Body of pancreas (tissue), 4 donors: ENCODE measurements around the gene CDC45. TPM values are rescaled to one million over a fixed set of nuclear protein-coding genes. Genes with fewer than 3 reads are reported as not detected.

ENCODE experiments used
- ATAC-seq: fragments of 150-250 bp; one replicate; pipeline ENCODE4 v1.9.1; 2016
- DNase-seq, 4 donors: peaks; one replicate each; pipeline ENCODE4 v3.0.0-alpha.2; 2019
- H3K27ac ChIP-seq, 4 donors: fragments of 200-600 bp; sonication (generic); 1 replicate in 3 of 4; 2 replicates in 1 of 4; pipeline versions ENCODE4 v1.5.1 to v1.6.1; 2016 to 2019; ENCODE audit warnings: mild to moderate bottlenecking in 1 of 4, mixed read lengths in 1 of 4, moderate library complexity in 1 of 4
- H3K27me3 ChIP-seq, 2 donors: fragments of 200-600 bp; sonication (generic); one replicate each; pipeline ENCODE4 v1.6.0; 2016; ENCODE audit warnings: mild to moderate bottlenecking in 1 of 2
- H3K36me3 ChIP-seq, 2 donors: fragments of 200-600 bp; sonication (generic); replicated peaks in 1 of 2; 2 replicates each; pipeline ENCODE4 v1.5.1; 2016; ENCODE audit warnings: low read depth in 2 of 2; ENCODE audit not compliant: insufficient read depth in 1 of 2
- H3K4me1 ChIP-seq: fragments of 200-600 bp; sonication (generic); one replicate; pipeline ENCODE4 v1.6.0; 2016
- H3K4me3 ChIP-seq, 2 donors: fragments of 200-600 bp; sonication (generic); 1 replicate in 1 of 2; 2 replicates in 1 of 2; pipeline ENCODE4 v1.5.1; 2016 to 2019
- H3K9me3 ChIP-seq, 3 donors: fragments of 200-600 bp; sonication (generic); 1 replicate in 2 of 3; 2 replicates in 1 of 3; pipeline ENCODE4 v1.5.1; 2016
- POLR2A ChIP-seq, 3 donors: fragments of 450-650 bp; IDR thresholded peaks; one replicate each; pipeline ENCODE4 v1.6.1; 2016; ENCODE audit warnings: antibody characterized with exemption in 3 of 3, mild to moderate bottlenecking in 2 of 3
- WGBS, 2 donors: methylation state at CpG; one replicate each; pipeline ENCODE4 v1.1.5; 2017; 5-methylcytosine and 5-hydroxymethylcytosine counted together
- intact Hi-C: fragments of 100-400 bp; cut with DNase I; formaldehyde crosslinking; loops from one replicate; pipeline ENCODE4 v1.15.1; 2023
- total RNA-seq, 2 donors: library from RNA; depleted of rRNA; stranded (reverse); fragments of >200 nt; gene quantifications; one replicate each; pipeline ENCODE4 v1.1.0, GENCODE V29; 2016
- TF ChIP-seq, protein P1 (sequence below), 7 experiments: fragments of 450-650 bp in 4 of 7; fragments of 200-600 bp in 3 of 7; sonication (generic) in 3 of 7; IDR thresholded peaks; one replicate each; pipeline ENCODE4 v1.5.1; 2016 to 2019; ENCODE audit warnings: antibody characterized with exemption in 7 of 7

Gene CDC45
- total RNA-seq, 2 donors from 2014 or later: not detected

DNA sequence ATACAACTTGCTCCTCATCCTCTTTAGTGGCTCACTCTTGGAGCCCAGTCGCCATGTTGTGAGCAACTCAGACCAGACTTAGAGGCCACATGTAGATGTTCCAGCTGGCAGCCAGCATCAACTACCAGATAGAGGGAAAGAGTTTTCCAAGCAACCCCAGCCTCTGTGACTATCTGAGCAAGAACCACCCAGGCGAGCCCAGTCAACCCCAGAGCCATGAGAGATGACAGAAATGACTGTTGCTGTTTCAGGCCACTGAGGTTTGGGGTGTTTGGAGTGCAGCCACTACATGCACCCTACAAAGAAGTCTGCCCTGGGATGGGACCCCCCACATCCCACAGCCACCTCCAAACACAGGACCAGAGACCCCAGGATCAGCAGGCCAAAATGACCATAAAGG lies 69.2 kb downstream of the CDC45 start:
- intact Hi-C loops: no loop called here
- Histone ChIP-seq H3K36me3 (no peaks in the 10 kb centered on the region), H3K4me3 (no peak overlapping the region), H3K27ac (no peak overlapping the region), H3K4me1 (no peaks in the 10 kb centered on the region), H3K9me3 (no peaks in the 10 kb centered on the region), H3K27me3 (no peaks in the 10 kb centered on the region)
- DNase-seq (no peak), ATAC-seq (no peak)
- WGBS, 2 donors: 70 to 83% methylated on average over 1 to 2 of the region's 2 CpGs
- TF ChIP-seq, protein P1, sequence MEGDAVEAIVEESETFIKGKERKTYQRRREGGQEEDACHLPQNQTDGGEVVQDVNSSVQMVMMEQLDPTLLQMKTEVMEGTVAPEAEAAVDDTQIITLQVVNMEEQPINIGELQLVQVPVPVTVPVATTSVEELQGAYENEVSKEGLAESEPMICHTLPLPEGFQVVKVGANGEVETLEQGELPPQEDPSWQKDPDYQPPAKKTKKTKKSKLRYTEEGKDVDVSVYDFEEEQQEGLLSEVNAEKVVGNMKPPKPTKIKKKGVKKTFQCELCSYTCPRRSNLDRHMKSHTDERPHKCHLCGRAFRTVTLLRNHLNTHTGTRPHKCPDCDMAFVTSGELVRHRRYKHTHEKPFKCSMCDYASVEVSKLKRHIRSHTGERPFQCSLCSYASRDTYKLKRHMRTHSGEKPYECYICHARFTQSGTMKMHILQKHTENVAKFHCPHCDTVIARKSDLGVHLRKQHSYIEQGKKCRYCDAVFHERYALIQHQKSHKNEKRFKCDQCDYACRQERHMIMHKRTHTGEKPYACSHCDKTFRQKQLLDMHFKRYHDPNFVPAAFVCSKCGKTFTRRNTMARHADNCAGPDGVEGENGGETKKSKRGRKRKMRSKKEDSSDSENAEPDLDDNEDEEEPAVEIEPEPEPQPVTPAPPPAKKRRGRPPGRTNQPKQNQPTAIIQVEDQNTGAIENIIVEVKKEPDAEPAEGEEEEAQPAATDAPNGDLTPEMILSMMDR (IDR thresholded peaks at IDR 0.05): no peak
- TF ChIP-seq POLR2A (IDR thresholded peaks at IDR 0.05): no peak

DNA sequence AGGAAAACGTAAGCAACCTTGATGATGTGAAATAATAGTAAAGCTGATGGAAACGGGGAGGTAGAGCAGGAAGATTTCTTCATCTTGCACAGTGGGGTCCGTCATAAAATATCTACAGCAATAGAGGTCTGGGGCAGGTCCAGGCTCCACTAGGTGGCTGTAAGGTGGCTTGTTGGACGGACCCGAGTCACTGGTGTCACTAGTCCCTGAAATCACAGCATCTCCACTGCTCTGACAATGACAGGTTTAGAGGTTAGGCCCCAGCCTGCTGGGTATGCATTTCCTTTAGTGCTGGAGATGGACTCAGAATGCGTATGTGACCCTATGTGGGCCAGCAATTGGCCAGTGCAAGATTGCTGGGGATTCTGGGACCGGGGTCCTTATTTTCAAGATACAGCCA lies 69.7 kb downstream of the CDC45 start:
- Histone ChIP-seq H3K27ac (no peak overlapping the region), H3K9me3 (no peaks in the 10 kb centered on the region), H3K4me3 (no peak overlapping the region), H3K36me3 (no peaks in the 10 kb centered on the region), H3K27me3 (no peaks in the 10 kb centered on the region), H3K4me1 (no peaks in the 10 kb centered on the region)
- no peak for DNase-seq
- WGBS, 2 donors: 59 to 69% methylated on average over 7 of the region's 7 CpGs
- TF ChIP-seq POLR2A (IDR thresholded peaks at IDR 0.05): no peak
- intact Hi-C loops: no loop called here
- no peak for ATAC-seq

DNA sequence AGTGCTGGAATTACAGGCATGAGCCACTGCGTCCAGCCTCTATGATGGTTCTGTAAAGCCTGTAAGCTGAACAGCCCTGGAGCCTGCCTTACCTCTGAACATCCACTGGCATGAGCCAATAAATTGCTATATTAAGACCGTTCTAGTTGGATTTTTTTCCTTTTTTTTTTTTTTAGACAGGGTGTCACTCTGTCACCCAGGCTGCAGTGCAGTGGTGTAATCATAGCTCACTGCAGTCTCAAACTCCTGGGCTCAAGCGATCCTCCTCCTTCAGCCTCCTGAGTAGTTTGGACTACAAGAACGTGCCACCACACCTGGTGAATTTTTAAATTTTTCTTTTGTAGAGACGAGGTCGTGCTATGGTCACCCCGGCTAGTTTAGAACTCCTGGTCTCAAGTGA lies 70.7 kb downstream of the CDC45 start:
- Histone ChIP-seq H3K36me3 (no peaks in the 10 kb centered on the region), H3K27ac (no peak overlapping the region), H3K27me3 (no peaks in the 10 kb centered on the region), H3K9me3 (no peaks in the 10 kb centered on the region), H3K4me1 (no peaks in the 10 kb centered on the region), H3K4me3 (no peak overlapping the region)
- TF ChIP-seq, protein P1 (IDR thresholded peaks at IDR 0.05): no peak
- TF ChIP-seq POLR2A (IDR thresholded peaks at IDR 0.05): no peak
- ATAC-seq (no peak), DNase-seq (no peak)
- intact Hi-C loops: no loop called here
- WGBS, 2 donors: 69 to 74% methylated on average over 7 of the region's 7 CpGs

DNA sequence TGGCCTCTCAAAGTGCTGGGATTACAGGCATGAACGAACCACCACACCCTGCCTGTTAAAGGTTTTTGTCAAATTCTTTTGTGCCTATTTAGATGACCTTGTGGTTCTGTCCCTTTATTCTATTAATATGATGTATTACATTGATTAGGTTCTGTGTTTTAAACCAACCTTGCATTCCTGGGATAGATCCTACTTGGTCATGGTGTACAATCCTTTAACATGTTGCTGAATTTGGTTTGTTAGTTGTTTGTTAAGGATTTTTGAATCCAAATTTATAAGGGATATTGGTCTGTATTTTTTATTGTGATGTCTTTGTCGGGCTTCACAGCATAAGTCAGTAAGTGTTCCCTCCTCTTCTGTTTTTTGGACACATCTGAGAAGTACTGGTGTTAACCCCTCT lies 73.5 kb downstream of the CDC45 start:
- intact Hi-C loops: no loop called here
- Histone ChIP-seq H3K27me3 (no peaks in the 10 kb centered on the region), H3K9me3 (no peaks in the 10 kb centered on the region), H3K36me3 (no peaks in the 10 kb centered on the region), H3K27ac (no peak overlapping the region), H3K4me3 (no peak overlapping the region), H3K4me1 (no peaks in the 10 kb centered on the region)
- TF ChIP-seq, protein P1 (IDR thresholded peaks at IDR 0.05): no peak
- 78 to 80% methylated on average over 2 of the region's 2 CpGs for WGBS, 2 donors
- no peak for DNase-seq
- no peak for ATAC-seq

DNA sequence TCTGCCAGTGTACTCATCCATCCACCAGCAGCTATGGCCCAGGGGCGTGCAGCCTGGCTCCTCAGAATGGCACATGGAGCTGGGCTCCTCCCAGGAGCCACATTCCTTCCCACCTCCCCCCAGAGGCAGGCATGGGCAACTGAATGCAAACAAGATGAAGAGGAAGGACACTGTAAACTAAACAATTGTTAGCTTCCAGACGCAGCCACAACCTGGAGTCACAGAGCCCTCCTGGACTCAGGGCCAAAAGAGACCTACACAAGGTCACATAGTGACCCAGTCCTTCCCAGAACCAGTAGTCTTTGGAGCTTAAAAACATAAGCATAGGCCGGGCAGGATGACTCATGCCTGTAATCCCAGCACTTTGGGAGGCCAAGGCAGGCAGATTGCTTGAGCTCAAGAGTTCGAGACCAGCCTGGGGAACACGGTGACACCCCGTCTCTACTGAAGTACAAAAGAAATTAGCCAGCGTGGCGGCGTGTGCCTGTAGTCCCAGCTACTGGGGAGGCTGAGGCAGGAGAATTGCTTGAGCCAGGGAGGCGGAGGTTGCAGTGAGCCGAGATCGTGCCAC lies 75.2 kb downstream of the CDC45 start:
- WGBS, 2 donors: 72 to 77% methylated on average over 12 of the region's 12 CpGs
- Histone ChIP-seq H3K4me1 (no peaks in the 10 kb centered on the region), H3K9me3 (no peaks in the 10 kb centered on the region), H3K4me3 (no peak overlapping the region), H3K36me3 (no peaks in the 10 kb centered on the region), H3K27me3 (no peaks in the 10 kb centered on the region), H3K27ac (no peak overlapping the region)
- ATAC-seq (no peak), DNase-seq (no peak)
- intact Hi-C loops: no loop called here
- no peak for TF ChIP-seq POLR2A (IDR thresholded peaks at IDR 0.05)
- TF ChIP-seq, protein P1 (IDR thresholded peaks at IDR 0.05): no peak
